Panc1 (cell line): ENCODE data around the gene TMEM30B. TPM values are rescaled to one million over a fixed set of nuclear protein-coding genes. Genes with fewer than 3 reads are reported as not detected.

Source experiments
- ATAC-seq: fragments of 200-7000 bp; cut with Tn5 transposase; 2 replicates; pipeline ENCODE4 v1.9.1; 2020; ENCODE audit warnings: mild to moderate bottlenecking, moderate library complexity
- BruUV-seq: library from RNA; stranded (reverse); fragments of 400-500 nt; replicated peaks from 2 replicates; lab custom pipeline; 2021; lab: Mats Ljungman, UMichigan
- CTCF ChIA-PET: fragments of 300-600 bp; sonication (Branson Sonifier 250); formaldehyde crosslinking; loops from one replicate; lab custom pipeline; 2022; ENCODE audit warnings: antibody characterized with exemption; lab: Charles Lee
- POLR2A ChIA-PET: fragments of 300-600 bp; sonication (Branson Sonifier 250); formaldehyde crosslinking; loops from one replicate; lab custom pipeline; 2022; ENCODE audit warnings: antibody characterized with exemption; lab: Charles Lee
- DNase-seq: peaks from one replicate; pipeline ENCODE4 v3.0.0-alpha.2; 2010; ENCODE audit warnings: low read depth, low spot score
- H3K27ac ChIP-seq: 2 replicates; pipeline ENCODE4 v1.5.1; 2011; ENCODE audit warnings: mild to moderate bottlenecking, low read length, inconsistent platforms
- H3K27me3 ChIP-seq: fragments of 200-500 bp; sonication (Bioruptor generic); 2 replicates; pipeline ENCODE4 v1.6.0; 2014; ENCODE audit warnings: low read length, inconsistent platforms; ENCODE audit not compliant: control insufficient read depth, insufficient read depth
- H3K36me3 ChIP-seq: fragments of 200-500 bp; sonication (Bioruptor generic); 2 replicates; pipeline ENCODE4 v1.5.1; 2014; ENCODE audit warnings: inconsistent platforms, mild to moderate bottlenecking, low read length, moderate library complexity; ENCODE audit not compliant: control insufficient read depth, insufficient read depth
- H3K4me1 ChIP-seq: 2 replicates; pipeline ENCODE4 v1.5.1; 2011; ENCODE audit warnings: inconsistent platforms, mild to moderate bottlenecking, low read length, moderate library complexity; ENCODE audit not compliant: control insufficient read depth, insufficient read depth
- H3K4me3 ChIP-seq, 2 experiments: 2 replicates each; pipeline ENCODE4 v1.5.1; 2011 to 2012; ENCODE audit warnings: low read depth in 2 of 2, low read length in 2 of 2, mild to moderate bottlenecking in 2 of 2, inconsistent platforms in 1 of 2, moderate library complexity in 1 of 2
- H3K9me3 ChIP-seq: fragments of 200-500 bp; sonication (Bioruptor generic); 2 replicates; pipeline ENCODE4 v1.5.1; 2014; ENCODE audit warnings: low read depth, mild to moderate bottlenecking, inconsistent platforms, low read length, moderate library complexity; ENCODE audit not compliant: control insufficient read depth, insufficient read depth
- CTCF ChIP-seq: fragments of 450-650 bp; IDR thresholded peaks from 2 replicates; pipeline ENCODE4 v1.5.1; 2017; ENCODE audit warnings: mild to moderate bottlenecking
- POLR2AphosphoS5 ChIP-seq: IDR thresholded peaks from 2 replicates; pipeline ENCODE4 v1.6.1; 2012; ENCODE audit warnings: mild to moderate bottlenecking, low read depth, low read length, moderate library complexity
- REST ChIP-seq, 2 experiments: IDR thresholded peaks; 2 replicates each; pipeline ENCODE4 v1.6.1; 2011 to 2012; ENCODE audit warnings: low read depth in 2 of 2, control low read depth in 1 of 2, low read length in 1 of 2, mild to moderate bottlenecking in 1 of 2, moderate library complexity in 1 of 2; ENCODE audit not compliant: insufficient read depth in 1 of 2
- SIN3A ChIP-seq: IDR thresholded peaks from 2 replicates; pipeline ENCODE4 v1.6.1; 2012; ENCODE audit warnings: low read depth, mild to moderate bottlenecking, low read length, moderate library complexity, borderline replicate concordance; ENCODE audit not compliant: insufficient read depth
- TCF7L2 ChIP-seq: IDR thresholded peaks from 2 replicates; pipeline ENCODE4 v1.6.1; 2011; ENCODE audit warnings: mild to moderate bottlenecking, low read depth, low read length, inconsistent platforms
- in situ Hi-C: cut with HindIII; loops from 2 replicates; pipeline ENCODE4 v1.10.0; 2016; ENCODE audit warnings: low sequenced_read_pairs, low pct_unique_long_range_greater_than_20kb
- intact Hi-C: fragments of 100-400 bp; cut with micrococcal nuclease; formaldehyde crosslinking; loops from one replicate; pipeline ENCODE4 v1.10.0; 2022; ENCODE audit not compliant: unreplicated experiment
- total RNA-seq: library from RNA; stranded (reverse); gene quantifications from one replicate; pipeline ENCODE4 v1.2.1, GENCODE V29; 2021; ENCODE audit not compliant: unreplicated experiment

Gene TMEM30B
- total RNA-seq, 1 experiment from 2014 or later, result 0.10 TPM

- ChIA-PET CTCF (no interaction called here), POLR2A (no interaction called here)
- no TSS peak for BruUV-seq
- H3K27me3 ChIP-seq, result no peaks in the 10 kb centered on the region
- DNase-seq, result no peak
- H3K36me3 ChIP-seq, result no peaks in the 10 kb centered on the region
- in situ Hi-C loops, result no loop called here
- H3K9me3 ChIP-seq, result no peaks in the 10 kb centered on the region
- no peaks in the 10 kb centered on the region for H3K4me1 ChIP-seq
- no peak overlapping the region for H3K27ac ChIP-seq
- TF ChIP-seq SIN3A, result no peak
- TF ChIP-seq TCF7L2, result no peak
- no peak for TF ChIP-seq CTCF
- TF ChIP-seq POLR2AphosphoS5, result no peak
- no peak for TF ChIP-seq REST (IDR thresholded peaks at IDR 0.05; ENCODE audit: insufficient read depth in 1 of 2, low read depth in 2 of 2, low read length in 1 of 2)
- intact Hi-C loops, result no loop called here
- no peak for ATAC-seq
- no peak overlapping the region for H3K4me3 ChIP-seq
Observed at GRCh38 chr14:61227884-61228591, 53.1 kb downstream of the TMEM30B start.

Other genes starting within 250 kb of the TMEM30B start
- 2.7 TPM for gene PRKCH, start 40.2 kb upstream of the TMEM30B start, total RNA-seq